Measurements from ENCODE around the gene NDUFAF3. TPM values are rescaled to one million over a fixed set of nuclear protein-coding genes. Genes with fewer than 3 reads are reported as not detected.

The NDUFAF3 gene
- total and polyA plus RNA-seq, 10 of the 15 experiments (the other 5 are each of a cell fraction or from before 2014, with no cell fraction given), result 25.4 to 228 (median 63.9) TPM

GRCh38 chr3:49017971-49018706 lies 3.8 kb upstream of the NDUFAF3 start, which contains the start of gene DALRD3 (continued):
- TF ChIP-seq E4F1 (IDR thresholded peaks at IDR 0.05; ENCODE audit: borderline replicate concordance, partially characterized antibody) (peak; percentile 53), KAT2A (conservative IDR thresholded peaks at IDR 0.05; ENCODE audit: control insufficient read depth, low read depth, low read length) (no peak), GATAD2B (conservative IDR thresholded peaks at IDR 0.05; ENCODE audit: low read depth) (peak; percentile 81), BMI1 (IDR thresholded peaks at IDR 0.05; ENCODE audit: borderline replicate concordance) (peak; percentile 96), CHD2 (IDR thresholded peaks at IDR 0.05; ENCODE audit: borderline replicate concordance, low read depth, low read length) (0 out of 2 replicates have a peak, but pooled peaks have one; percentile 19), BACH1 (IDR thresholded peaks at IDR 0.05; ENCODE audit: borderline replicate concordance) (0 out of 2 replicates have a peak, but pooled peaks have one; percentile 49), BHLHE40 (IDR thresholded peaks at IDR 0.05; ENCODE audit: borderline replicate concordance in 1 of 2, low read depth in 2 of 2, low read length in 1 of 2) (peak in 1 of 2 experiments; percentile 44; a peak in 2 of 4 replicates), ETV6 (conservative IDR thresholded peaks at IDR 0.05 in 1 of 2, IDR thresholded peaks at IDR 0.05 in 1 of 2; ENCODE audit: borderline replicate concordance in 1 of 2, low read depth in 1 of 2) (peak in 1 of 2 experiments; percentile 41; a peak in 1 of 4 replicates), SRF (IDR thresholded peaks at IDR 0.05; ENCODE audit: low read depth in 2 of 2, low read length in 2 of 2) (0 out of 4 replicates have a peak, but pooled peaks of 1 of the 2 experiments have one; percentile 1), PAX5 (IDR thresholded peaks at IDR 0.05; ENCODE audit: borderline replicate concordance, low read depth, low read length) (0 out of 2 replicates have a peak, but pooled peaks have one; percentile 5), PRDM15 (CRISPR knock-in tag; IDR thresholded peaks at IDR 0.05) (no peak), ZBED1 (IDR thresholded peaks at IDR 0.05; ENCODE audit: borderline replicate concordance) (peak; percentile 85; the same call in 1 of the 2 replicates), BCL11A (IDR thresholded peaks at IDR 0.05; ENCODE audit: low read depth, low read length) (no peak), SIN3A (IDR thresholded peaks at IDR 0.05; ENCODE audit: low read depth, low read length) (peak; percentile 80; the same call in 1 of the 2 replicates)
- TF ChIP-seq, protein P1, sequence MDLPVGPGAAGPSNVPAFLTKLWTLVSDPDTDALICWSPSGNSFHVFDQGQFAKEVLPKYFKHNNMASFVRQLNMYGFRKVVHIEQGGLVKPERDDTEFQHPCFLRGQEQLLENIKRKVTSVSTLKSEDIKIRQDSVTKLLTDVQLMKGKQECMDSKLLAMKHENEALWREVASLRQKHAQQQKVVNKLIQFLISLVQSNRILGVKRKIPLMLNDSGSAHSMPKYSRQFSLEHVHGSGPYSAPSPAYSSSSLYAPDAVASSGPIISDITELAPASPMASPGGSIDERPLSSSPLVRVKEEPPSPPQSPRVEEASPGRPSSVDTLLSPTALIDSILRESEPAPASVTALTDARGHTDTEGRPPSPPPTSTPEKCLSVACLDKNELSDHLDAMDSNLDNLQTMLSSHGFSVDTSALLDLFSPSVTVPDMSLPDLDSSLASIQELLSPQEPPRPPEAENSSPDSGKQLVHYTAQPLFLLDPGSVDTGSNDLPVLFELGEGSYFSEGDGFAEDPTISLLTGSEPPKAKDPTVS (IDR thresholded peaks at IDR 0.05; ENCODE audit: low read depth, low read length), result 0 out of 2 replicates have a peak, but pooled peaks have one; percentile 14

All from GM12878 (cell line).